Thyroid gland (tissue), 4 donors: ENCODE data around the gene GRIA4.

Experiments
- CTCF ChIP-seq, 6 experiments: fragments of 200-600 bp in 3 of 6; fragments of 450-650 bp in 3 of 6; sonication (generic) in 3 of 6; IDR thresholded peaks; one replicate each; pipeline ENCODE4 v1.5.1; 2016 to 2019; ENCODE audit warnings: antibody characterized with exemption in 6 of 6, mild to moderate bottlenecking in 2 of 6, inconsistent platforms in 1 of 6, moderate library complexity in 1 of 6
- POLR2A ChIP-seq, 2 donors: fragments of 450-650 bp; IDR thresholded peaks; one replicate each; pipeline ENCODE4 v1.6.1; 2017; ENCODE audit warnings: antibody characterized with exemption in 2 of 2, mild to moderate bottlenecking in 2 of 2, moderate library complexity in 1 of 2

DNA sequence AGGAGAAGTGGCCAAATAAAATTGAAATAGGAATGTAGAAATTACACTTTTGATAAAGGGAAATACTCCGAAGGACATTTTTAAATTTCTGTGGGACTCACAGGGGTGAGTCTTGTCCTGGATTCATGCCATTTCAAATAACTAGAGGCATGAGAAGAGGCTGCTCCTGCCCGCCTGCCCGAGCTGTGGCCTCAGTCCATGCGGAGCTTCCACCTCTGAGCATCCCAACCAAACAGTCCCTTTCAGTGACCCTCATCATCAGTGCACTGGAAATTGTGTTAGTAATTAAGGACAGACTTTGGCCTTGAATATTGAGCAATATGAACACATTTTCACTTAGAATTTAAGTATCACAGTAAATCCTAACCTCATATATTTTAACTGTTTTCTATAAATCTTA is 25.6 kb downstream of the GRIA4 start:
- TF ChIP-seq CTCF (IDR thresholded peaks at IDR 0.05) (no peak), POLR2A (IDR thresholded peaks at IDR 0.05) (no peak)
